ENCODE data around the gene NDUFA9.
A peak's percentile ranks its signal among the peaks of the same experiment; 100 is the strongest.

NDUFA9 gene

DNA sequence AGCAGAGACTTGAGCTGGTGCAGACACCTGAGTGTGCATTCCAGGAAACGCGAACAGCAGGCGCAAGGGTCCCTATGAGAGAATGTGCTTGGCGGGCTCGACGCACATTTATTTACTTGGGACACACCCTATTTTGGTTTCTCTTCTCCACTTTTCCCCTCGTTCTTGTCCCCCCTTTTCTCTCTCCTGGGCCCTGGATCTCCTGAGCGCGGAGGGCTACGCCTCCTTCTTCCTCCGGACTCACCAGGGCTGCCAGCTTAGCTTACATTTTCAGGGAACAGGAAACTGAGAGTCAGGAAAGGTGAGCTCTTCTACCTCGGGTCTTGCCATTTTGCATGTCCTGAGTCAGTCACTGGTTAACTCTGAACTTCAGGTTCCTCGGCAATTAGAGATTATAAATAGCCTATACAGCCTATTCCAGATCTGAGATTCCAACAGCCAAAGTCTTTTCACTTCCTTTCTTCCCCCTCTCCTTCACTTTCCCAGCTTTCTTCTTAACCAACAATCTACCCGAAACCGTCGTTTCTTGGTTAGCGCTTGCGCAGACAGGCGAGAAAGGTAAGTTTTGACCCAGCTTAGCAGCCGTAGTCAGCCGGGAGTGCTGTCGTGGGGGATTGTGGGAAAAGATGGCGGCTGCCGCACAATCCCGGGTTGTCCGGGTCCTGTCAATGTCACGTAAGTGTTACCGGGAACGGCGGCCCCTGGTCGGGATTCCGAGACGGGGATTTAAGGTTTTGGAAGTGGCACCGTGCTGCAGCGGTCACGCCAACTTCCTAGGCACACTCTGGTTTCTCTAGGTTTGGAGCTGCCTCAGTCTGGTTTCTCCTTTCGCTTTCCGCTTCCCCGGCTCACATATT, at the start of gene NDUFA9, which contains the start of gene AKAP3:
NDUFA9 (plus strand) TSS at position 614 of the 857 bp plus-strand sequence; CDS start at position 627, 13 bp downstream.
AKAP3 (minus strand) TSS at position 551 of the 857 bp plus-strand sequence. CDS start 10,855 bp downstream, outside the sequence.
- peak; percentile 57 for DNase-seq

DNA sequence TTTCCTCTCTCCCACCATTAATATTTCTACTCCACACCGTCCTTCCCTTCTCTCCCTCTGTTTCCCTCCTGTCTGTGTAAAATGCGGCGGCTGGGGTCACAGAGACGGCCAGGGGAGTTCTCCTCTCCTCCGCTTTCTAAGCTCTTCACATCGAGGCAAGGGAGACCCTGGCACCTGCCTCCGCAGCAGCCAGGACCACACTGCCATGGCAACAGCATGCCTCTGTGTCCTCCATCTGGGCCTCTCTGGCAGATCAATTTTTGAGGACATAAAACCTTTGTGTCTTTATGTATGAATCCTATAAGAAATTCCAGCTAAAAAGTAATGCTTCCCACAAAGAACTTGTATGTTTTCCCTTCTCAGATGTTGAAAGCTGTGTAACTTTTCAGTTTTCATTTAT, 45.5 kb upstream of the NDUFA9 start:
- DNase-seq = no peak

- no peak for DNase-seq
Measured at GRCh38 chr12:4603946-4604345, 45.0 kb upstream of the NDUFA9 start.

DNA sequence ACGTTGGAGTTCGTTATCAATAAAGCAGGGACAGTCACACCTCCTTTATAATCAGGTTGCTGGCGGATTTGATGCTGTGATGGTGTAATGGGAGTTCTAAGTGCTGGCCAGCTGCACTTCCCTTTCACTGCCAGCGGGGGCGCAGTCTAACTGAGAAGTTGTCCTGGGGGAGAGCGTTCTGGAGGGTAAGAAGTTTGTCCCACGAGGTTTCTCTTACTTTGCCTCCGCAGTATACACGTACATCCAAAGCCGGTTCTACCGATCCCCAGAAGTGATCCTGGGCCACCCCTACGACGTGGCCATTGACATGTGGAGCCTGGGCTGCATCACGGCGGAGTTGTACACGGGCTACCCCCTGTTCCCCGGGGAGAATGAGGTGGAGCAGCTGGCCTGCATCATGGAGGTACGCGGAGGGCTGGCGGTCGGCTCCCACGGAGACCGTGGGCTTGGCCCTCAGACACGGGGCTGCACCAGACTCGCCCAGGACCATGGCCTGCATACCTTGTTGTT, 44.2 kb upstream of the NDUFA9 start:
- DNase-seq = peak; percentile 74

DNA sequence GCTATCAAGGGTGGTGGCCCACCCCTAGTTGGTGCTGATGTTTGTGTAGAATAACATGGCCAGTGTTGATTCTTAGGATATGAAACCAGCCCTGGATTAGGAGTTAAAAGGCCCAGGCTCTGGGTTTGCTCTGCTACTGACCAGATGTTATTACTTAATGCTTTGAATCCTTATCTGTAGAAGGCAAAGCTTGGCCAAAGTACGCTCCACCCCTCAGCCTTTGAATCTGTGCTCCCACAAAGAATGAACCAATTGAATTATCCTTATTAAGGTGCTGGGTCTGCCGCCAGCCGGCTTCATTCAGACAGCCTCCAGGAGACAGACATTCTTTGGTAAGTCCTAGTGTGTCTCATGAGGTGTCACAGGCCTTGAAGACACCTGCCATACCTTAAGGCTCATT, 41.9 kb upstream of the NDUFA9 start:
- DNase-seq = no peak

DNA sequence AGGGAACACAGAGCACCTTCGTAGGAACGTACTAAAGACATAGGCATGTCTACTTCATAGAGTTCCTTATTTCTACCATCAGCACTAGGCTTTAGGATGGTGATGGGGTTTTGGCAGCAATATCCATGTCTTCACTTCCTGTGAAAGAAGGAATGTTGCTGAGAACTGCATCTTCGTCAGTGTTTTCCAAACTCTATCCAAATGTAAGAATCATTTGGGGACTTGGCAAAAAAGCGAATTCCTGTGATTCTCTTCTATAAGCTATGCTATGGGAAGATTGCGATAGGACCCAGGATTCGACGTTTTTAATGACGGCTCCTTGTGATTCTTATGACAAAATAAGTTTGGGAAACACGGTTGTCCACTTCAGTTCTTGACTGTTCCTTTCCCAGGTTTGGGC, 39.8 kb upstream of the NDUFA9 start:
- DNase-seq = no peak

DNA sequence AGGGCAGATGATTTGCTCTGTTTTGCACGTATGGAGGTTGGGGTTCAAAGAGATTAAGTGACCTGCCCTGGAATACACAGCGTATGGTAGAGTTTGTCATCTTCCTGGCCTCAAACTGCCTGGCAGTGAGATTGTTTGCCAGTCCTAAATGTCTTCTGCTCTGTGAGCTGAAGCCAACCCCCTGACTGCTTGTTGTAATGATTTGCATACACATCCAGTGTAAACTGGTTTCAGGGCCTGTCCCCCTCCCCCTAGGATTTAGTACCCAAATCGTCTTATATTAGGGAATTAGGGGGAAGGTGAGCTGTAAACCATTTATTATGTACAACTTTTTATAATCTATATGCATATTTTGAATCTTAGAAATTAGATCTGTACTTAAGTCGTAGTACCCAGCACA, 38.4 kb upstream of the NDUFA9 start:
- DNase-seq = no peak

- DNase-seq = no peak
Measured at GRCh38 chr12:4615667-4616066, 33.2 kb upstream of the NDUFA9 start.

GRCh38 chr12:4621511-4621910, 27.4 kb upstream of the NDUFA9 start:
- DNase-seq = no peak

- no peak for DNase-seq
Measured at GRCh38 chr12:4626543-4626942, 22.4 kb upstream of the NDUFA9 start.

DNA sequence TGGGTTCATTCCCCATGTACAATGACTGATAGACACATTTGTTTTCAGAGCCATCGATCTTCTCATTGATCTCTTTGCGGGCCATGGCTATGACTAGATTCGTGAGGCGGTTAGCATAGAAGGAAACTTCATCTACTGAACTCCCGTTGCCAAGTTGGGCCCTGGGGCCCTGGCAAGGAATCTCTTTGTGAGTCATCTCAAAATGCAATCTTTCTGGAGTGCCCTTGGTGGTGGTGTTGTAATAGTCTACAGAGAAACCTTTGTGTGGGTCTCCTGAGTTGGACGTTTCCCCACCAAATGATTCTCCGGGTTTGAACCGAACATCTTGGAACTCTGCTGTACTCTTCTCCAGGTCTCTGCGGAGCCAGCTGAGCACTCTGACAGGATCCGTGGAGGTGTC, 20.5 kb upstream of the NDUFA9 start:
- no peak for DNase-seq

DNA sequence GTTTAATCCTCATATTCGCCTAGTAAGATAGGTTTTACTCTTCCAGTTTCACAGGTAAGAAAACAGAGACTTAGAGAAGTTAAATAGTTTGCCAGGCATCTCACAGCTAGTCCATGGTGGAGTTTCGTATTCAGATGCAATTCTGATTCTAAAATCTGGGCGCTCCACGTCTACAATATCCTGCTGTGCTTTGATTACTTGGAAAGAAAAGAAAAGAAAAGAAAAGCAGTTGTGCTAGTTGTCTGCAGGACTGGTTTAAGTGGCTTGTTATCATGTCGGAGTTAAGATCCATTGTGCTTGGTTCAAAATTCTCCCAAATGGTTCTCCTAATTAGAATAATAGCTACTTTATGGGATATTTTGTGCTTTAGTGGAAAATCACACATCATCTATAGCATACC, 18.7 kb upstream of the NDUFA9 start:
- no peak for DNase-seq

- no peak for DNase-seq
Measured at GRCh38 chr12:4643747-4644146, 5.2 kb upstream of the NDUFA9 start.

DNA sequence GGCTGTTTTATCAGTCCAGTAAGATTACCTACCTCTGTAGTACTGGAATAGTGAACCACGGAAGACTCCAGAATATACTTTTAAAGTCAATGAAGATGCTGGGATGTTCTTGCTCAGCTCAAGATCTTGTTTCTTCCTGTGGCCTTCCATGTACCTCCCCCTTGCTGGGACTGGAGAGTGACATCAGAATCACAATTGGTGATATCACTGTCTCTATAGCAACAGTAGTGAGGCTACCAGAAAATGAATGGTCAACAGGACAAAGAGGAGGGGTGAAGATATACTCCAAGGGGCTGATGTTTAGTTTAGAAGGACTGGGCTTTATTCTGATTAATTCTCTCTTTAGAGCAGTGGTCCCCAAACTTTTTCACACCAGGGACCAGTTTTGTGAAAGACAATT, 3.9 kb upstream of the NDUFA9 start:
- no peak for DNase-seq

GRCh38 chr12:4648104-4648500, 812 bp upstream of the NDUFA9 start:
- DNase-seq = no peak

DNA sequence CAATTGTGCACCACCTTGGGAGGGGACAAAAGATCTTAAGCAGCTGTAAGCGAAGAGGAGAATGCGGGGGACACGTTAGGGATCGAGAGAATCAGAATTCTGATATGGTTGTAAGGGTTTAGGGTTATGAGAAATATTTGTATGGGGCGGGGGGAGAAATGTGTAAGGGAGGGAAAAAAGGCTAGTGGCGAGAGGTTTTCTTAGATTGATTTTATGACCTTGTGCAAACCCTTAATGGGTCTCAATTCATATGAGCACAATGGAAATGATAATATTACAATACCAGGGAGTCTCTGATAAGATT, 396 bp downstream of the NDUFA9 start:
- no peak for DNase-seq

GRCh38 chr12:4653257-4653656, 4.3 kb downstream of the NDUFA9 start:
- DNase-seq = no peak

- no peak for DNase-seq
Measured at GRCh38 chr12:4653691-4654090, 4.8 kb downstream of the NDUFA9 start.

- peak; percentile 50 for DNase-seq
Measured at GRCh38 chr12:4663971-4664505, 15.1 kb downstream of the NDUFA9 start.

GRCh38 chr12:4665236-4665635, 16.3 kb downstream of the NDUFA9 start:
- no peak for DNase-seq

GRCh38 chr12:4679711-4680110, 30.8 kb downstream of the NDUFA9 start:
- DNase-seq = no peak

DNA sequence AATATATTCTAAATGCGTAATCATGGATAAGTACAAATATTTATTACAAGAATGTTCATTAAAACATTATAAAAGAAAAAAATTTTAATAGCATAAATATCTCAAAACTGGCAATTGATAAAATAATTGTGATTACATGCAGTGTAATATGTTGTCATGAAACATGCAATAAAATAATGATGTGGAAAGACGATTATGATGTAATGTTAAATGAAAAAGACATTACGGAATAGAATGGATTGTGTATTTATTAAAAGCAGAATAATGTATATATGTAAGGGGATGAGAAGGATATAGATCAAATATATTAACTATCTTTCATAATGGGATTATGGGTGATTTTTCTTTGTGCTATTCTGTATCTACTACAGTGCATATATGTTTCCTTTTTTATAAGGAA, 32.8 kb downstream of the NDUFA9 start:
- DNase-seq = no peak

GRCh38 chr12:4685317-4685716, 36.4 kb downstream of the NDUFA9 start:
- no peak for DNase-seq

DNA sequence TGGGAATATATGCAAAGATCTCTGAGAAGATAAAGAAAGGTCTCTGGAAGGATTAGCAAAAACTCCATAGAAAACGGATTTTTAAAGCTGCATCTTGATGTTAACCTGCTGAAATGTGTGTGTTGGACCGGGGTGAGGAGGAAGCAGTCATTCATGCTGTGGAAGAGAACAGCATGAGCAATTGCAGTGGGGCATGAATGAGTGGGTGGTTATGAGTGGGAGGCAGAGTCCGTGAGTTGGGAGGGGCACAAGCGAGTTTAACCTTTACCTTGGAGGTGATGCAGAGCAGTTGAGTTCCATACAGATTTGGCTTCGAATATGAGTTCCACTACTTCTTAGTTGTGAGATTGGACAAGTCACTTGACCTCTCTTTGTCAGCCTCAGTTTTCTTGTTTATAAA, 41.8 kb downstream of the NDUFA9 start:
- DNase-seq = no peak
